Tibial nerve (tissue), 4 donors: ENCODE data around the gene FAM193B.
"Not testable (repeated sequence)": the region's sequence is repeated elsewhere in the genome, so short reads cannot be mapped to it uniquely, and the experiment has no call there.

Source experiments
- EP300 ChIP-seq, 2 donors: sonication (generic); formaldehyde crosslinking; IDR thresholded peaks; one replicate each; pipeline ENCODE4 v1.6.1; 2017; ENCODE audit warnings: antibody characterized with exemption in 2 of 2, mild to moderate bottlenecking in 1 of 2
- POLR2A ChIP-seq, 2 donors: fragments of 450-650 bp; IDR thresholded peaks; one replicate each; pipeline ENCODE4 v1.6.1; 2017; ENCODE audit warnings: antibody characterized with exemption in 2 of 2, mild to moderate bottlenecking in 2 of 2, moderate library complexity in 2 of 2
- TF ChIP-seq, protein P1 (sequence below), 5 experiments: fragments of 200-600 bp in 3 of 5; fragments of 450-650 bp in 2 of 5; sonication (generic) in 3 of 5; IDR thresholded peaks; one replicate each; pipeline ENCODE4 v1.5.1; 2016 to 2019; ENCODE audit warnings: antibody characterized with exemption in 5 of 5, mild to moderate bottlenecking in 3 of 5, moderate library complexity in 2 of 5

DNA sequence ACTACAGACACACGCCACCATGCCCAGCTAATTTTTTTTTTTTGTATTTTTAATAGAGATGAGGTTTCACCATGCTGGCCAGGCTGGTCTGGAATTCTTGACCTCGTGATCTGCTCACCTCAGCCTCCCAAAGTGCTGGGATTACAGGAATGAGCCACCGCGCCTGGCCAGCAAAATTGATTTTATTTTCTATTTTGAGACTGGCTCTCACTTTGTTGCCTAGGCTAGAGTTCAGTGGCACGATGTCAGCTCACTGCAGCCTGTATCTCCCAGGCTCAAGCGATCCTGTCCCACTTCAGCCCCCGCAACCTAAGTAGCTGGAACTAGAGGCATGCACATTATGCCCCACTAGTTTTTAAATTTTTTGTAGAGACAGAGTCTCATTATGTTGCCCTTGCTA is 19.9 kb downstream of the FAM193B start:
- TF ChIP-seq, protein P1, sequence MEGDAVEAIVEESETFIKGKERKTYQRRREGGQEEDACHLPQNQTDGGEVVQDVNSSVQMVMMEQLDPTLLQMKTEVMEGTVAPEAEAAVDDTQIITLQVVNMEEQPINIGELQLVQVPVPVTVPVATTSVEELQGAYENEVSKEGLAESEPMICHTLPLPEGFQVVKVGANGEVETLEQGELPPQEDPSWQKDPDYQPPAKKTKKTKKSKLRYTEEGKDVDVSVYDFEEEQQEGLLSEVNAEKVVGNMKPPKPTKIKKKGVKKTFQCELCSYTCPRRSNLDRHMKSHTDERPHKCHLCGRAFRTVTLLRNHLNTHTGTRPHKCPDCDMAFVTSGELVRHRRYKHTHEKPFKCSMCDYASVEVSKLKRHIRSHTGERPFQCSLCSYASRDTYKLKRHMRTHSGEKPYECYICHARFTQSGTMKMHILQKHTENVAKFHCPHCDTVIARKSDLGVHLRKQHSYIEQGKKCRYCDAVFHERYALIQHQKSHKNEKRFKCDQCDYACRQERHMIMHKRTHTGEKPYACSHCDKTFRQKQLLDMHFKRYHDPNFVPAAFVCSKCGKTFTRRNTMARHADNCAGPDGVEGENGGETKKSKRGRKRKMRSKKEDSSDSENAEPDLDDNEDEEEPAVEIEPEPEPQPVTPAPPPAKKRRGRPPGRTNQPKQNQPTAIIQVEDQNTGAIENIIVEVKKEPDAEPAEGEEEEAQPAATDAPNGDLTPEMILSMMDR (IDR thresholded peaks at IDR 0.05): not testable (repeated sequence)
- TF ChIP-seq POLR2A, EP300 (IDR thresholded peaks at IDR 0.05): not testable (repeated sequence)
